PFSK-1 (cell line): Measurements from ENCODE around the gene IFNE.

ENCODE experiments used
- FOXP2 ChIP-seq: optimal IDR thresholded peaks from 2 replicates; pipeline ENCODE3; 2011; ENCODE audit warnings: borderline replicate concordance, control low read depth, inconsistent platforms; ENCODE audit not compliant: insufficient read depth; ENCODE audit errors: extremely low read length, extremely low read depth
- POLR2AphosphoS5 ChIP-seq: IDR thresholded peaks from 2 replicates; pipeline ENCODE4 v1.6.1; 2012; ENCODE audit warnings: low read depth, mild to moderate bottlenecking, control low read depth, low read length, moderate library complexity
- REST ChIP-seq, 2 experiments: IDR thresholded peaks; 2 replicates each; pipeline versions ENCODE4 v1.6.1 to v1.8.0; 2011 to 2012; ENCODE audit warnings: low read depth in 2 of 2, low read length in 2 of 2, control low read depth in 1 of 2, inconsistent platforms in 1 of 2, mild to moderate bottlenecking in 1 of 2, moderate library complexity in 1 of 2; ENCODE audit not compliant: insufficient read depth in 1 of 2
- SIN3A ChIP-seq: IDR thresholded peaks from 2 replicates; pipeline ENCODE4 v1.6.1; 2012; ENCODE audit warnings: mild to moderate bottlenecking, low read length, moderate library complexity, borderline replicate concordance; ENCODE audit not compliant: insufficient read depth
- TAF1 ChIP-seq: IDR thresholded peaks from 2 replicates; pipeline ENCODE4 v1.6.1; 2012; ENCODE audit warnings: low read length, control low read depth, borderline replicate concordance; ENCODE audit not compliant: insufficient read depth

GRCh38 chr9:21510806-21511205 lies 28.7 kb upstream of the IFNE start:
- TF ChIP-seq POLR2AphosphoS5, result no peak
- TF ChIP-seq REST (IDR thresholded peaks at IDR 0.05; ENCODE audit: insufficient read depth in 1 of 2, low read depth in 2 of 2, low read length in 2 of 2), result no peak
- TF ChIP-seq SIN3A, result no peak
- TF ChIP-seq FOXP2, result no peak
- no peak for TF ChIP-seq TAF1
